ENCODE data around the gene PTPN1.

The PTPN1 gene

DNA sequence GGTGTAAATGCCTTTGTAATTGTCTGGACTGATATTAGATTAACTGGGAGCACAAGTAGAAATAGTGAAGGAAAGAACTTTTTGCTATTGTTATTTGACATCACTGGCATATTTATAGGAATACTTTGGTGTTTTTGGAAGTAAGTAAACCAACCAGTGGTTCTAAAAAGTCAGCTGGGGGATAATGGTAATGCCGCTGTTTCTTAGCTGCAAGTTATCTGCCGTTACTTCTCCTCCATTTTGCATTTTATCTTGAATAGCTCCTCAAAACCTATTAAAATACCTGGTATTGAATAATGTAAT, 3.8 kb downstream of the PTPN1 start:
- TF ChIP-seq, protein P1, sequence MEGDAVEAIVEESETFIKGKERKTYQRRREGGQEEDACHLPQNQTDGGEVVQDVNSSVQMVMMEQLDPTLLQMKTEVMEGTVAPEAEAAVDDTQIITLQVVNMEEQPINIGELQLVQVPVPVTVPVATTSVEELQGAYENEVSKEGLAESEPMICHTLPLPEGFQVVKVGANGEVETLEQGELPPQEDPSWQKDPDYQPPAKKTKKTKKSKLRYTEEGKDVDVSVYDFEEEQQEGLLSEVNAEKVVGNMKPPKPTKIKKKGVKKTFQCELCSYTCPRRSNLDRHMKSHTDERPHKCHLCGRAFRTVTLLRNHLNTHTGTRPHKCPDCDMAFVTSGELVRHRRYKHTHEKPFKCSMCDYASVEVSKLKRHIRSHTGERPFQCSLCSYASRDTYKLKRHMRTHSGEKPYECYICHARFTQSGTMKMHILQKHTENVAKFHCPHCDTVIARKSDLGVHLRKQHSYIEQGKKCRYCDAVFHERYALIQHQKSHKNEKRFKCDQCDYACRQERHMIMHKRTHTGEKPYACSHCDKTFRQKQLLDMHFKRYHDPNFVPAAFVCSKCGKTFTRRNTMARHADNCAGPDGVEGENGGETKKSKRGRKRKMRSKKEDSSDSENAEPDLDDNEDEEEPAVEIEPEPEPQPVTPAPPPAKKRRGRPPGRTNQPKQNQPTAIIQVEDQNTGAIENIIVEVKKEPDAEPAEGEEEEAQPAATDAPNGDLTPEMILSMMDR (IDR thresholded peaks at IDR 0.05; ENCODE audit: low read length, missing control alignments), result no peak
- peak overlapping the region; percentile 92 for H3K4me3 ChIP-seq (replicated peaks; ENCODE audit: low read depth, low read length)
- no peak for DNase-seq (ENCODE audit: low read depth)

- TF ChIP-seq, protein P1 (IDR thresholded peaks at IDR 0.05; ENCODE audit: low read length, missing control alignments), result no peak
- no peak overlapping the region for H3K4me3 ChIP-seq (replicated peaks; ENCODE audit: low read depth, low read length)
- no peak for DNase-seq (ENCODE audit: low read depth)
Measured at GRCh38 chr20:50514750-50515149, 4.6 kb downstream of the PTPN1 start.

- no peak overlapping the region for H3K4me3 ChIP-seq (replicated peaks; ENCODE audit: low read depth, low read length)
- TF ChIP-seq, protein P1 (IDR thresholded peaks at IDR 0.05; ENCODE audit: low read length, missing control alignments), result no peak
Measured at GRCh38 chr20:50515471-50516106, 5.4 kb downstream of the PTPN1 start.

GRCh38 chr20:50516180-50516934, 6.2 kb downstream of the PTPN1 start:
- no peak overlapping the region for H3K4me3 ChIP-seq (replicated peaks; ENCODE audit: low read depth, low read length)
- TF ChIP-seq, protein P1 (IDR thresholded peaks at IDR 0.05; ENCODE audit: low read length, missing control alignments), result no peak
- no peak for DNase-seq (ENCODE audit: low read depth)

More at GRCh38 chr20:50515471-50516106, 5.4 kb downstream of the PTPN1 start:
- DNase-seq (ENCODE audit: low read depth), result no peak

DNA sequence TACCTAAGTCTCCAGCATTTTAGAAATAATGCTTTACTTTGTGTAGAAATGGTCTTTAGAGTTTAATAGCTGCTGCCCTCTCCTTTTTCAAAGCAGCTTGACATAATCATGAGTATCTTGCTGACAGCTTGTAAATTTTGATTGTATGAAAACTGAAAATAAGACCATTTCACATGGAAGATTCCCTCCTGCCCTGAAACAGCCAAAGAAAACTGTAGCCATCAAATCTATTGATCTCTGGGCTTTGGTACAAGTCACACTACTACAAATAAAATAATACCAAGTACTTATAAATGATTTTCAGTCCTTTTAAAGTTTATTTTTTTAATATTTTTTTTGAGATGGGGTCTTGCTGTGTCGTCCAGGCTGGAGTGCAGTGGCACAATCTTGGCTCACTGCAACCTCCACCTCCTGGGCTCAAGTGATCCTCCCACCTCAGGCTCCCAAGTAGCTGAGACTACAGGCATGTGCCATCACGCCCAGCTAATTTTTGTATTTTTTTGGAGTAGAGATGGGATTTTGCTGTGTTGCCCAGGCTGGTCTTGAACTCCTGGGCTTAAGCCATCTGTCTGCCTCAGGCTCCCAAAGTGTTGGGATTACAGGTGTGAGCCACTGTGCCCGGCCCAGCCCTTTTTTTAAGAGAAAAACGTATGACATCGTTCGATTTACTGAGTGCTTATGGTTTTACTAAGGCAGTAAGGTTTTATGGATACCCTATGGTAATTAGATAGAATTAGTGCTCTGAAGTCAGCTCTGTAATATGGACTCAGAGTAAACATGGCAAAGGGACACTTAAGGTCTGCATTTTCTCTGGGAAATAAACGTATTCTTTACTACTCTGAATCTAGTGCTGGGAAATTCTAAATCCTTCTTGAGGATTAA, 7.0 kb downstream of the PTPN1 start:
- TF ChIP-seq, protein P1 (IDR thresholded peaks at IDR 0.05; ENCODE audit: low read length, missing control alignments), result no peak
- H3K4me3 ChIP-seq (replicated peaks; ENCODE audit: low read depth, low read length), result no peak overlapping the region
- no peak for DNase-seq (ENCODE audit: low read depth)

GRCh38 chr20:50517817-50518154, 7.6 kb downstream of the PTPN1 start:
- no peak overlapping the region for H3K4me3 ChIP-seq (replicated peaks; ENCODE audit: low read depth, low read length)
- no peak for DNase-seq (ENCODE audit: low read depth)
- TF ChIP-seq, protein P1 (IDR thresholded peaks at IDR 0.05; ENCODE audit: low read length, missing control alignments), result no peak

All from fibroblast of pulmonary artery (primary cell).